H1 (cell line): ENCODE measurements around the gene SCN10A. TPM values are rescaled to one million over a fixed set of nuclear protein-coding genes. Genes with fewer than 3 reads are reported as not detected.

ENCODE experiments used
- CTCF ChIA-PET: fragments of 300-600 bp; sonication (Branson Sonifier 250); formaldehyde crosslinking; loops from one replicate; lab custom pipeline; 2021; ENCODE audit not compliant: partially characterized antibody; lab: Charles Lee
- POLR2A ChIA-PET: fragments of 300-600 bp; sonication (Branson Sonifier 250); formaldehyde crosslinking; loops from one replicate; lab custom pipeline; 2021; ENCODE audit warnings: inconsistent platforms; ENCODE audit not compliant: partially characterized antibody; lab: Charles Lee
- DNase-seq, 2 experiments: peaks; one replicate each; pipeline versions ENCODE4 v3.0.0 to v3.0.0-alpha.2; 2010 to 2022; ENCODE audit warnings: low spot score in 2 of 2, low read depth in 1 of 2, mixed read lengths in 1 of 2
- FAIRE-seq: peaks from 2 replicates; lab custom pipeline; 2011; peaks lifted over from hg19 to GRCh38; lab: Jason Lieb, UNC
- H2AFZ ChIP-seq: 2 replicates; pipeline ENCODE4 v1.8.1; 2012; ENCODE audit warnings: low read length, inconsistent platforms
- H2AK5ac ChIP-seq: 2 replicates; pipeline ENCODE4 v1.6.1; 2013; ENCODE audit warnings: low read depth, low read length
- H2BK120ac ChIP-seq: replicated peaks from 2 replicates; pipeline ENCODE3; 2013; ENCODE audit warnings: low read depth, low read length, inconsistent platforms
- H2BK12ac ChIP-seq: 2 replicates; pipeline ENCODE4 v1.6.1; 2013; ENCODE audit warnings: low read depth, low read length
- H2BK15ac ChIP-seq: 2 replicates; pipeline ENCODE4 v1.6.1; 2013; ENCODE audit warnings: low read length
- H2BK20ac ChIP-seq: 2 replicates; pipeline ENCODE4 v1.6.1; 2013; ENCODE audit warnings: low read length
- H2BK5ac ChIP-seq: 2 replicates; pipeline ENCODE4 v1.6.1; 2013; ENCODE audit warnings: low read depth, low read length
- H3K14ac ChIP-seq: 2 replicates; pipeline ENCODE4 v1.6.1; 2013; ENCODE audit warnings: inconsistent platforms; ENCODE audit not compliant: insufficient read length
- H3K18ac ChIP-seq: 2 replicates; pipeline ENCODE4 v1.6.1; 2013; ENCODE audit warnings: low read length; ENCODE audit errors: extremely low read depth
- H3K23ac ChIP-seq: 2 replicates; pipeline ENCODE4 v1.6.1; 2013; ENCODE audit warnings: inconsistent platforms; ENCODE audit not compliant: insufficient read length
- H3K23me2 ChIP-seq: 2 replicates; pipeline ENCODE4 v1.6.1; 2013; ENCODE audit warnings: low read depth, low read length
- H3K27ac ChIP-seq: 2 replicates; pipeline ENCODE4 v1.6.1; 2011; ENCODE audit warnings: low read depth, low read length, inconsistent platforms
- H3K27me3 ChIP-seq, 4 experiments: replicated peaks in 1 of 4; 1 replicate in 1 of 4; 2 replicates in 3 of 4; pipeline versions ENCODE4 v1.6.1 to v1.8.1; 2011 to 2013; ENCODE audit warnings: low read length in 3 of 4, mild to moderate bottlenecking in 3 of 4, inconsistent platforms in 2 of 4, mixed read lengths in 2 of 4, moderate library complexity in 1 of 4; ENCODE audit not compliant: control insufficient read depth in 3 of 4, insufficient read depth in 3 of 4; ENCODE audit errors: extremely low read depth in 1 of 4
- H3K36me3 ChIP-seq, 4 experiments: 2 replicates each; pipeline versions ENCODE4 v1.6.1 to v1.8.1; 2011 to 2013; ENCODE audit warnings: mild to moderate bottlenecking in 4 of 4, low read length in 3 of 4, moderate library complexity in 2 of 4, control low read depth in 1 of 4, inconsistent platforms in 1 of 4; ENCODE audit not compliant: insufficient read depth in 4 of 4, control insufficient read depth in 2 of 4
- H3K4ac ChIP-seq: replicated peaks from 2 replicates; pipeline ENCODE3; 2013; ENCODE audit warnings: low read length, low read depth, mixed read lengths, inconsistent platforms; ENCODE audit not compliant: insufficient read length
- H3K4me1 ChIP-seq, 4 experiments: replicated peaks in 1 of 4; 1 replicate in 1 of 4; 2 replicates in 3 of 4; pipeline versions ENCODE4 v1.6.1 to v1.8.1; 2011 to 2013; ENCODE audit warnings: low read length in 3 of 4, inconsistent platforms in 2 of 4, mixed read lengths in 1 of 4; ENCODE audit not compliant: insufficient read depth in 4 of 4, control insufficient read depth in 3 of 4
- H3K4me2 ChIP-seq, 2 experiments: 2 replicates each; pipeline versions ENCODE4 v1.6.1 to v1.8.1; 2011 to 2013; ENCODE audit warnings: low read depth in 2 of 2, low read length in 2 of 2, control low read depth in 1 of 2, inconsistent platforms in 1 of 2, mild to moderate bottlenecking in 1 of 2; ENCODE audit not compliant: insufficient read depth in 1 of 2
- H3K4me3 ChIP-seq, 4 experiments: fragments of 200-600, 300-600 bp in 1 of 4; sonication (generic), shearing (Covaris generic), sonication (Bioruptor Twin) in 1 of 4; 2 replicates each; pipeline versions ENCODE4 v1.5.1 to v1.8.1; 2011 to 2016; ENCODE audit warnings: low read length in 4 of 4, low read depth in 3 of 4, control low read depth in 2 of 4, inconsistent platforms in 2 of 4, mild to moderate bottlenecking in 2 of 4, mixed read lengths in 1 of 4, moderate library complexity in 1 of 4; ENCODE audit not compliant: insufficient read depth in 2 of 4; ENCODE audit errors: extremely low read depth in 1 of 4
- H3K56ac ChIP-seq: replicated peaks from 2 replicates; pipeline ENCODE3; 2013; ENCODE audit warnings: low read depth, mild to moderate bottlenecking, mixed read lengths, low read length, inconsistent platforms; ENCODE audit not compliant: insufficient read length
- H3K79me1 ChIP-seq: 2 replicates; pipeline ENCODE4 v1.6.1; 2013; ENCODE audit warnings: low read depth, low read length, control low read depth
- H3K79me2 ChIP-seq, 2 experiments: 2 replicates each; pipeline versions ENCODE4 v1.6.1 to v1.8.1; 2012 to 2013; ENCODE audit warnings: low read length in 2 of 2, mild to moderate bottlenecking in 2 of 2, inconsistent platforms in 1 of 2; ENCODE audit not compliant: insufficient read depth in 2 of 2, control insufficient read depth in 1 of 2
- H3K9ac ChIP-seq, 4 experiments: replicated peaks in 1 of 4; 1 replicate in 1 of 4; 2 replicates in 3 of 4; pipeline versions ENCODE4 v1.6.1 to v1.8.1; 2011 to 2013; ENCODE audit warnings: low read depth in 3 of 4, low read length in 3 of 4, control low read depth in 2 of 4, mild to moderate bottlenecking in 2 of 4, moderate library complexity in 2 of 4, inconsistent platforms in 1 of 4; ENCODE audit errors: extremely low read depth in 1 of 4
- H3K9me3 ChIP-seq, 2 experiments: 2 replicates each; pipeline versions ENCODE4 v1.6.1 to v1.8.1; 2012 to 2013; ENCODE audit warnings: mild to moderate bottlenecking in 2 of 2, moderate library complexity in 2 of 2, control low read depth in 1 of 2, inconsistent platforms in 1 of 2, low read depth in 1 of 2, low read length in 1 of 2, mixed read lengths in 1 of 2; ENCODE audit not compliant: insufficient read depth in 2 of 2
- H4K20me1 ChIP-seq, 2 experiments: replicated peaks in 1 of 2; 2 replicates each; pipeline versions ENCODE3 to v1.8.1; 2011 to 2013; ENCODE audit warnings: inconsistent platforms in 2 of 2, low read length in 2 of 2, mild to moderate bottlenecking in 1 of 2; ENCODE audit not compliant: insufficient read depth in 2 of 2, control insufficient read depth in 1 of 2
- H4K5ac ChIP-seq: 2 replicates; pipeline ENCODE4 v1.6.1; 2013; ENCODE audit warnings: low read length, low read depth, mixed read lengths, inconsistent platforms; ENCODE audit not compliant: insufficient read length
- H4K8ac ChIP-seq: 2 replicates; pipeline ENCODE4 v1.8.0; 2013; ENCODE audit warnings: mild to moderate bottlenecking, moderate library complexity, low read length, inconsistent platforms; ENCODE audit not compliant: insufficient read depth; ENCODE audit errors: extremely low read depth
- H4K91ac ChIP-seq: replicated peaks from 2 replicates; pipeline ENCODE3; 2013; ENCODE audit warnings: low read length, mixed read lengths, inconsistent platforms; ENCODE audit not compliant: insufficient read length
- EP300 ChIP-seq, 2 experiments: IDR thresholded peaks; 1 replicate in 1 of 2; 2 replicates in 1 of 2; pipeline ENCODE4 v1.6.1; 2011 to 2012; ENCODE audit warnings: low read depth in 2 of 2, low read length in 2 of 2, mild to moderate bottlenecking in 2 of 2, borderline replicate concordance in 1 of 2, inconsistent platforms in 1 of 2, moderate library complexity in 1 of 2
- RAD21 ChIP-seq, 2 experiments: IDR thresholded peaks in 1 of 2; conservative IDR thresholded peaks in 1 of 2; 2 replicates each; pipeline ENCODE4 v1.6.1; 2011; ENCODE audit warnings: low read depth in 2 of 2, low read length in 2 of 2, improper control_type of control experiment in 1 of 2, inconsistent platforms in 1 of 2, mild to moderate bottlenecking in 1 of 2, moderate library complexity in 1 of 2
- WGBS, 2 experiments: shearing (Covaris generic) in 1 of 2; methylation state at CpG; one replicate each; pipeline versions ENCODE4 v1.1.6 to v1.1.7; 2013 to 2015; ENCODE audit warnings: low lambda C conversion rate in 2 of 2, mixed read lengths in 2 of 2, inconsistent platforms in 1 of 2, low coverage in 1 of 2, missing lambda C conversion rate in 1 of 2; ENCODE audit not compliant: insufficient replicate concordance in 2 of 2, insufficient coverage in 1 of 2, insufficient read length in 1 of 2; ENCODE audit errors: extremely low coverage in 1 of 2, missing lambda C conversion rate in 1 of 2; 5-methylcytosine and 5-hydroxymethylcytosine counted together
- polyA plus RNA-seq, 7 experiments: library from polyadenylated mRNA; depleted of rRNA in 3 of 7; stranded (reverse) in 5 of 7; unstranded in 2 of 7; fragments of >200 nt in 5 of 7; fragments of 200-250 nt in 2 of 7; gene quantifications; 1 replicate in 5 of 7; 2 replicates in 1 of 7; 4 replicates in 1 of 7; pipeline versions ENCODE4 v1.2.1 to v1.2.3, GENCODE V29; 2011 to 2013; ENCODE audit warnings: missing spikeins in 2 of 7, mixed read lengths in 2 of 7
- total RNA-seq: library from RNA; stranded (reverse); fragmentation: NEBNext Ultra II Directional; extraction: Animal tissue kit (Norgen Biotek cat#: 25700); gene quantifications from 2 replicates; pipeline ENCODE4 v1.2.1, GENCODE V29; 2021
- TF ChIP-seq, protein P1 (sequence below), 3 experiments: IDR thresholded peaks; 1 replicate in 2 of 3; 2 replicates in 1 of 3; pipeline versions ENCODE4 v1.5.1 to v1.6.1; 2011; ENCODE audit warnings: low read length in 3 of 3, mild to moderate bottlenecking in 3 of 3, inconsistent platforms in 2 of 3, low read depth in 1 of 3, moderate library complexity in 1 of 3; ENCODE audit not compliant: insufficient read depth in 1 of 3; ENCODE audit errors: control extremely low read depth in 1 of 3

SCN10A gene
- total and polyA plus RNA-seq, 2 of the 8 experiments (the other 6 are each of a cell fraction or from before 2014, with no cell fraction given) = not detected

DNA sequence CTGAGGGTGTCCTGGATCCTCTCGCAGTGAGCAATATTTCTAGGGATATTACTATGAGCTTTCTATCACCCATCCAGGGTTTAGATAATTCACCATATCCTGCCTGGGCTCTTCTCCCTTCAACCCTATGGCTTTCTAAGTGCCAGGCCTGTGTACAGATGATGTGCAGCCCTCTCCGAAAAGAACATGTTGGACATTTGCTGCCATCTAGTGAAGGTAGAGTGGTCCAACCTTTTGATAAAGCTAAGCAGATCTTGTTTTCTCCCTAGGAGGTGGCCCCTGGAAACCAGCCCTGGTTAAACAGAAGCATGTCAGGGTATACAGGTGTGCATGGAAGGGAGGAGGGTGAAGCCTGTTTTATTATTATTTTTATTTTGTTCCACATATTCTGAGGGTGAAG lies 27.9 kb upstream of the SCN10A start:
- no peak overlapping the region for H3K27ac ChIP-seq
- WGBS, 2 experiments = 62% methylated on average over 2 of the region's 2 CpGs; no CpG with 5 or more reads in 1 of the 2 experiments
- H3K79me1 ChIP-seq = no peaks in the 10 kb centered on the region
- H3K36me3 ChIP-seq = no peaks in the 10 kb centered on the region
- no peaks in the 10 kb centered on the region for H3K4me1 ChIP-seq
- no peak for DNase-seq
- no peak overlapping the region for H3K18ac ChIP-seq
- no peak overlapping the region for H4K91ac ChIP-seq
- no peak overlapping the region for H3K4me2 ChIP-seq
- H3K14ac ChIP-seq = no peak overlapping the region
- H3K4ac ChIP-seq = no peak overlapping the region
- no peak overlapping the region for H3K56ac ChIP-seq
- POLR2A ChIA-PET = no interaction called here
- no peaks in the 10 kb centered on the region; the same call in 1 of the 2 replicates for H3K23me2 ChIP-seq
- H4K5ac ChIP-seq = no peak overlapping the region
- H4K8ac ChIP-seq = no peak overlapping the region
- H2BK12ac ChIP-seq = no peak overlapping the region
- no peak overlapping the region for H2BK15ac ChIP-seq
- H3K23ac ChIP-seq = no peak overlapping the region
- H2AFZ ChIP-seq = no peak overlapping the region
- no peak overlapping the region for H2AK5ac ChIP-seq
- TF ChIP-seq EP300 (IDR thresholded peaks at IDR 0.05; ENCODE audit: borderline replicate concordance in 1 of 2, low read depth in 2 of 2, low read length in 2 of 2) = no peak
- TF ChIP-seq RAD21 (IDR thresholded peaks at IDR 0.05 in 1 of 2, conservative IDR thresholded peaks at IDR 0.05 in 1 of 2; ENCODE audit: low read depth in 2 of 2, low read length in 2 of 2) = peak; percentile 75 to 82
- TF ChIP-seq, protein P1, sequence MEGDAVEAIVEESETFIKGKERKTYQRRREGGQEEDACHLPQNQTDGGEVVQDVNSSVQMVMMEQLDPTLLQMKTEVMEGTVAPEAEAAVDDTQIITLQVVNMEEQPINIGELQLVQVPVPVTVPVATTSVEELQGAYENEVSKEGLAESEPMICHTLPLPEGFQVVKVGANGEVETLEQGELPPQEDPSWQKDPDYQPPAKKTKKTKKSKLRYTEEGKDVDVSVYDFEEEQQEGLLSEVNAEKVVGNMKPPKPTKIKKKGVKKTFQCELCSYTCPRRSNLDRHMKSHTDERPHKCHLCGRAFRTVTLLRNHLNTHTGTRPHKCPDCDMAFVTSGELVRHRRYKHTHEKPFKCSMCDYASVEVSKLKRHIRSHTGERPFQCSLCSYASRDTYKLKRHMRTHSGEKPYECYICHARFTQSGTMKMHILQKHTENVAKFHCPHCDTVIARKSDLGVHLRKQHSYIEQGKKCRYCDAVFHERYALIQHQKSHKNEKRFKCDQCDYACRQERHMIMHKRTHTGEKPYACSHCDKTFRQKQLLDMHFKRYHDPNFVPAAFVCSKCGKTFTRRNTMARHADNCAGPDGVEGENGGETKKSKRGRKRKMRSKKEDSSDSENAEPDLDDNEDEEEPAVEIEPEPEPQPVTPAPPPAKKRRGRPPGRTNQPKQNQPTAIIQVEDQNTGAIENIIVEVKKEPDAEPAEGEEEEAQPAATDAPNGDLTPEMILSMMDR (IDR thresholded peaks at IDR 0.05; ENCODE audit: control extremely low read depth in 1 of 3, insufficient read depth in 1 of 3, low read depth in 1 of 3, low read length in 3 of 3) = peak in 2 of 3 experiments; percentile 48 to 51; a peak in 2 of 4 replicates
- TF ChIP-seq, all 59 proteins: peak for 2
- Histone ChIP-seq H2BK20ac (no peak overlapping the region), H2BK5ac (no peak overlapping the region), H3K9ac (no peak overlapping the region), H3K4me3 (no peak overlapping the region), H3K27me3 (no peaks in the 10 kb centered on the region; a peak in 1 of 7 replicates), H3K9me3 (no peaks in the 10 kb centered on the region), H3K79me2 (no peaks in the 10 kb centered on the region), H2BK120ac (no peak overlapping the region), H4K20me1 (no peaks in the 10 kb centered on the region)
- CTCF ChIA-PET = interaction anchor here (0.6 to 5.5 kb wide), 45 partner anchors 9 to 323 kb away, joined by 3 to 56 read pairs (median 3); no protein-coding TSS in a partner anchor
- FAIRE-seq = no peak
